ENCODE data around the gene COX17.

COX17 gene

GRCh38 chr3:119624002-119624720 lies 53.0 kb downstream of the COX17 start:
- no peak for DNase-seq (ENCODE audit: low read depth in 2 of 2)

- no peak for DNase-seq (ENCODE audit: low read depth in 2 of 2)
These were observed 56.3 kb downstream of the COX17 start for GRCh38 chr3:119620899-119621298.

All from activated CD4-positive, alpha-beta T cell treated with anti-CD3 and anti-CD28 coated beads for 24 hours (primary cell).